Endothelial cell (in vitro differentiated cells): Measurements from ENCODE around the gene CETP. TPM values are rescaled to one million over a fixed set of nuclear protein-coding genes. Genes with fewer than 3 reads are reported as not detected.

ENCODE experiments used
- DNase-seq: peaks from one replicate; pipeline ENCODE4 v3.0.0; 2021; ENCODE audit warnings: low spot score
- H3K27ac Mint-ChIP-seq: one replicate; pipeline ENCODE4 v1.8.0; 2021; ENCODE audit warnings: mixed read lengths, inconsistent platforms; ENCODE audit not compliant: unreplicated experiment
- H3K27me3 Mint-ChIP-seq: one replicate; pipeline ENCODE4 v1.8.0; 2021; ENCODE audit warnings: mild to moderate bottlenecking, moderate library complexity, mixed read lengths, inconsistent platforms; ENCODE audit not compliant: unreplicated experiment
- H3K36me3 Mint-ChIP-seq: one replicate; pipeline ENCODE4 v1.8.0; 2021; ENCODE audit warnings: mild to moderate bottlenecking, low read depth, mixed read lengths, inconsistent platforms; ENCODE audit not compliant: unreplicated experiment
- H3K4me1 Mint-ChIP-seq: one replicate; pipeline ENCODE4 v1.8.0; 2021; ENCODE audit warnings: mild to moderate bottlenecking, mixed read lengths, inconsistent platforms; ENCODE audit not compliant: unreplicated experiment
- H3K4me3 Mint-ChIP-seq: one replicate; pipeline ENCODE4 v1.8.0; 2021; ENCODE audit warnings: mild to moderate bottlenecking, mixed read lengths, inconsistent platforms; ENCODE audit not compliant: unreplicated experiment
- H3K9me3 Mint-ChIP-seq: one replicate; pipeline ENCODE4 v1.8.0; 2021; ENCODE audit warnings: mixed read lengths, inconsistent platforms; ENCODE audit not compliant: unreplicated experiment
- total RNA-seq: library from RNA; stranded (reverse); fragmentation: NEBNext Ultra II Directional; extraction: Animal tissue kit (Norgen Biotek cat#: 25700); gene quantifications from one replicate; pipeline ENCODE4 v1.2.1, GENCODE V29; 2021; ENCODE audit not compliant: unreplicated experiment
- TF ChIP-seq, protein P1 (sequence below): fragments of 200-600 bp; sonication (generic); IDR thresholded peaks from one replicate; pipeline ENCODE4 v1.5.0; 2021; ENCODE audit warnings: antibody characterized with exemption; ENCODE audit not compliant: unreplicated experiment

The CETP gene
- total RNA-seq, 1 donor from 2014 or later = 7.8 TPM

DNA sequence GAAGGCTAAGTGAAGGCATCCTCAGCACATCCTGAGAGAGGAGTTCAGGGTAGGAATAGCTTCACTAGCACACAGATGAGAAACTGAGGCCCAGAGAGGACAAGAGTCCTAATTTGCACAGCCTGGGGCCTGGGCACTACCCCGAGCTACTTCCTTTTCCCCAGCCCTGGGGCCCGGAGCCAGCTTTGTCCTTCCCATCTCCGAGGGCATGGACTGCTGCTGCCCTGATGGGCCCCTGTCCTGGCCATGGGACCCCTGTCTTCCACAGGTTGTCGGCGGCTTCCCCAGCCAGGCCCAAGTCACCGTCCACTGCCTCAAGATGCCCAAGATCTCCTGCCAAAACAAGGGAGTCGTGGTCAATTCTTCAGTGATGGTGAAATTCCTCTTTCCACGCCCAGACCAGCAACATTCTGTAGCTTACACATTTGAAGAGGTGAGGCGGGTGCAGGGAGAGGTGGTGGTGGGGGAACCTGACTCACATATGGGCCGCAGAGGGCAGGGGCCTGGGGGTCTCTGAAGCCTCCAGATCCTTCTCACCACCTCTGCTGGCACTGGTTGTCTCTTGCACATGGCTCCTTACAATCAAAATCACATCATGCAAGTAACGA, 16.2 kb downstream of the CETP start:
- no peaks in the 10 kb centered on the region for H3K4me1 Mint-ChIP-seq
- TF ChIP-seq, protein P1, sequence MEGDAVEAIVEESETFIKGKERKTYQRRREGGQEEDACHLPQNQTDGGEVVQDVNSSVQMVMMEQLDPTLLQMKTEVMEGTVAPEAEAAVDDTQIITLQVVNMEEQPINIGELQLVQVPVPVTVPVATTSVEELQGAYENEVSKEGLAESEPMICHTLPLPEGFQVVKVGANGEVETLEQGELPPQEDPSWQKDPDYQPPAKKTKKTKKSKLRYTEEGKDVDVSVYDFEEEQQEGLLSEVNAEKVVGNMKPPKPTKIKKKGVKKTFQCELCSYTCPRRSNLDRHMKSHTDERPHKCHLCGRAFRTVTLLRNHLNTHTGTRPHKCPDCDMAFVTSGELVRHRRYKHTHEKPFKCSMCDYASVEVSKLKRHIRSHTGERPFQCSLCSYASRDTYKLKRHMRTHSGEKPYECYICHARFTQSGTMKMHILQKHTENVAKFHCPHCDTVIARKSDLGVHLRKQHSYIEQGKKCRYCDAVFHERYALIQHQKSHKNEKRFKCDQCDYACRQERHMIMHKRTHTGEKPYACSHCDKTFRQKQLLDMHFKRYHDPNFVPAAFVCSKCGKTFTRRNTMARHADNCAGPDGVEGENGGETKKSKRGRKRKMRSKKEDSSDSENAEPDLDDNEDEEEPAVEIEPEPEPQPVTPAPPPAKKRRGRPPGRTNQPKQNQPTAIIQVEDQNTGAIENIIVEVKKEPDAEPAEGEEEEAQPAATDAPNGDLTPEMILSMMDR = no peak
- no peak overlapping the region for H3K27ac Mint-ChIP-seq
- no peaks in the 10 kb centered on the region for H3K9me3 Mint-ChIP-seq
- peaks cover 4% of the 10 kb centered on the region for H3K36me3 Mint-ChIP-seq
- H3K27me3 Mint-ChIP-seq = peaks cover 4% of the 10 kb centered on the region
- no peak overlapping the region for H3K4me3 Mint-ChIP-seq
- DNase-seq = no peak

DNA sequence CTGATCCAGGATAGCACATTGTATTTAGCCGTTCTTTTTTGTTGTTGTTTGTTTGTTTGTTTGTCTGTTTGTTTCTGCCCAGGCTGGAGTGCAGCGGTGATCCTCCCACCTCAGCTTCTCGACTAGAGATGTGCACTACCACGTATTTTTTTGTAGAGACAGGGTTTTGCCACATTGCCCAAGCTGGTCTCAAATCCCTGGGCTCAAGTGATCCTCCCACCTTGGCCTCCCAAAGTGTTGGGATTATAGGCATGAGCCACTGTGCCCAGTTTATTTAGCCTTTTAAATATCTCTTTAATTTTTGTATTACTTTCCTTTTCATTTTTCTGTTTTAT, 18.4 kb downstream of the CETP start:
- H3K4me3 Mint-ChIP-seq = no peak overlapping the region
- H3K36me3 Mint-ChIP-seq = no peaks in the 10 kb centered on the region
- no peaks in the 10 kb centered on the region for H3K9me3 Mint-ChIP-seq
- DNase-seq = no peak
- H3K27ac Mint-ChIP-seq = no peak overlapping the region
- peaks cover 4% of the 10 kb centered on the region for H3K27me3 Mint-ChIP-seq
- TF ChIP-seq, protein P1 = no peak
- no peaks in the 10 kb centered on the region for H3K4me1 Mint-ChIP-seq

DNA sequence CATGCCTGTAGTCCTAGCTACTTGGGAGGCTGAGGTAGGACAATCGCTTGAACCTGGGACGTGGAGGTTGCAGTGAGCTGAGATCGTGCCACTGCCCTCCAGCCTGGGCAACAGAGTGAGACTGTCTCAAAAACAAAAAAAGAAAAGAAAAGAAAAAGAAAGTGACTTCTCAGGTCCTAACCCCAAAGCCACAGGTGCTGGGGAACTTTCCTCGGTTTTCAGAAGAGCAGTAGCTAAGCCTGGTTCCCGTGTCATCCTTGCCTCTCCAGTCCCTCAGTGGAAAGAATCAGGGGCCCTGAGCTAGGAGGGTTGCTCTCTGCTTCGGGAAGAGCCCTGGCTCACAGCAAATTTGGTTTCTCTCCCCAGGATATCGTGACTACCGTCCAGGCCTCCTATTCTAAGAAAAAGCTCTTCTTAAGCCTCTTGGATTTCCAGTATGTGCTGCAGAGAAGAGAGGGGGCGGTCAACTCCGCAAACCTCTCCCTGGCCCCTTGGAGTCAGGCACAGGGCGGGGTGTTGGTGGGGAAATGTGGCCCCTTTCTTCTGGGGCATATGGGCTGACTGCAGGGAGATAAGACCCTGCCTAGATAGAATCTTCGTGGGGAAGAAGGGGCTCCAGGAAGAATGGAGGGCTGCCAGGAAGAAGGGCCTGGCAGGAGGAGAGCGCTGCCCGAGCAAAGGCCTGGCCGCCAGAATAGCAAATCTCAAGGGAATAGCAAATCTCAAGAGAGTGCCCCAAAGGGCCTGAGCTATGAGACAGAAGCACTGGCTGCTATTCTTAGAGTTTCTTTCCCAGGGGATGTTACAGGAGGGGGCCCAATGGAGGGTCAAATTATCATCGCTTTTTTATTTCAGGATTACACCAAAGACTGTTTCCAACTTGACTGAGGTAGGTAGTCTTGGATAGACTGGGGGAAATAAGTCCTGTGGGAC, 19.3 kb downstream of the CETP start:
- TF ChIP-seq, protein P1 = no peak
- H3K27me3 Mint-ChIP-seq = peaks cover 3% of the 10 kb centered on the region
- H3K27ac Mint-ChIP-seq = no peak overlapping the region
- no peak overlapping the region for H3K4me3 Mint-ChIP-seq
- no peaks in the 10 kb centered on the region for H3K4me1 Mint-ChIP-seq
- H3K36me3 Mint-ChIP-seq = no peaks in the 10 kb centered on the region
- no peak for DNase-seq
- no peaks in the 10 kb centered on the region for H3K9me3 Mint-ChIP-seq

DNA sequence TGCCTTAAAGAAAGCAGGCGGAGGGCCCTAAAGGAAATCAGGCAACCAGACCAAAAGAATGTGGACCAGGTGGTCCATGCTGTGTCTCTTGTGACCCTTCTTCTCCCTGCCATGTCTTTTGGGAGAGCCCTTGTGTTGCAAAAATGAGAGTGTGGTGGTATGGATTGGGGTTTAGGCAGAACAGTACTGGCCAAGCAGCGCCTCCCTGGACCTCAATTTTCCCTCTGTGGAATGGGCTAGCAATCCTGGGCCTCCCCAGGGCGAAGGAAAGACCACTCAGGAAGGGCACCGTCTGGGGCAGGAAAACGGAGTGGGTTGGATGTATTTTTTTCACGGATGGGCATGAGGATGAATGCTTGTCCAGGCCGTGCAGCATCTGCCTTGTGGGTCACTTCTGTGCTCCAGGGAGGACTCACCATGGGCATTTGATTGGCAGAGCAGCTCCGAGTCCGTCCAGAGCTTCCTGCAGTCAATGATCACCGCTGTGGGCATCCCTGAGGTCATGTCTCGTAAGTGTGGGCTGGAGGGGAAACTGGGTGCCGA, 20.1 kb downstream of the CETP start:
- DNase-seq = no peak
- no peaks in the 10 kb centered on the region for H3K36me3 Mint-ChIP-seq
- peaks cover 4% of the 10 kb centered on the region for H3K27me3 Mint-ChIP-seq
- no peaks in the 10 kb centered on the region for H3K4me1 Mint-ChIP-seq
- H3K4me3 Mint-ChIP-seq = no peak overlapping the region
- TF ChIP-seq, protein P1 = no peak
- no peaks in the 10 kb centered on the region for H3K9me3 Mint-ChIP-seq
- no peak overlapping the region for H3K27ac Mint-ChIP-seq

DNA sequence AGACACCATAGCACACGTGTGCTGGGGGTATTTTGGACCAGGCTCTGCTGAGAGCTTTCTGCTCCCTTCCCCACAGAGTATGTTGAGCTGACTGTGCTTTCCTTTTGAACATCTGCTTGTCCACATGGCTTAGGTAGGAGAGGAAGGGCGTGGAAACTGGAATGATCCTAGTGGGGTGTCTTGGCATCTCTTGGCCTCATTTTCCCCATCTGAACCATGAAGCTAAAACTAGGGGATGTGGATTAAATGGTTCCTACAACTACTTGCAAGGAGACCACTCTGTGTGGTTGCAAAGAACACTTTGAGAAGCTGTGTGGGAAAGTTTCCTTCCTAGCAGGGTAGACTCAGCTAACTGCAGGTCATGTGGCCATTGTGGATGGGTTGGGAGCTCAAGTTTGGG, 20.9 kb downstream of the CETP start:
- Mint-ChIP-seq H3K4me1 (no peaks in the 10 kb centered on the region), H3K27me3 (peaks cover 6% of the 10 kb centered on the region), H3K36me3 (no peaks in the 10 kb centered on the region), H3K4me3 (no peak overlapping the region), H3K9me3 (no peaks in the 10 kb centered on the region), H3K27ac (no peak overlapping the region)
- TF ChIP-seq, protein P1 = no peak
- no peak for DNase-seq
